ENCODE results near the gene RBM15B. TPM values are rescaled to one million over a fixed set of nuclear protein-coding genes. Genes with fewer than 3 reads are reported as not detected.
"Not testable (repeated sequence)": the region's sequence is repeated elsewhere in the genome, so short reads cannot be mapped to it uniquely, and the experiment has no call there.

RBM15B gene
- total RNA-seq, 1 donor from 2014 or later = 33.0 TPM

- H3K27ac ChIP-seq = no peak overlapping the region
- no peak for TF ChIP-seq CTCF (IDR thresholded peaks at IDR 0.05)
- H3K4me3 ChIP-seq = no peak overlapping the region
- no peaks in the 10 kb centered on the region for H3K4me1 ChIP-seq
- no peaks in the 10 kb centered on the region for H3K9me3 ChIP-seq
- no peaks in the 10 kb centered on the region for H3K27me3 ChIP-seq
- DNase-seq (ENCODE audit: low spot score in 2 of 2) = no peak
- H3K36me3 ChIP-seq = no peaks in the 10 kb centered on the region
- intact Hi-C loops (cut with DNase I) = no loop called here
These were observed 30.3 kb upstream of the RBM15B start for GRCh38 chr3:51360806-51361205.

- intact Hi-C loops (cut with DNase I) = no loop called here
- Histone ChIP-seq H3K4me1 (no peaks in the 10 kb centered on the region), H3K4me3 (no peak overlapping the region), H3K27ac (no peak overlapping the region), H3K27me3 (no peaks in the 10 kb centered on the region), H3K9me3 (no peaks in the 10 kb centered on the region), H3K36me3 (no peaks in the 10 kb centered on the region)
- TF ChIP-seq CTCF (IDR thresholded peaks at IDR 0.05) = no peak
- no peak for DNase-seq (ENCODE audit: low spot score in 2 of 2)
These were observed 29.3 kb upstream of the RBM15B start for GRCh38 chr3:51361746-51362145.

- Histone ChIP-seq H3K36me3 (no peaks in the 10 kb centered on the region), H3K27me3 (no peaks in the 10 kb centered on the region), H3K27ac (no peak overlapping the region), H3K4me3 (no peak overlapping the region), H3K9me3 (no peaks in the 10 kb centered on the region), H3K4me1 (no peaks in the 10 kb centered on the region)
- no peak for DNase-seq (ENCODE audit: low spot score in 2 of 2)
- TF ChIP-seq CTCF (IDR thresholded peaks at IDR 0.05) = no peak
- intact Hi-C loops (cut with DNase I) = no loop called here
These were observed 28.6 kb upstream of the RBM15B start for GRCh38 chr3:51362476-51362875.

- DNase-seq (ENCODE audit: low spot score in 2 of 2); H3K4me1 ChIP-seq; intact Hi-C loops (cut with DNase I); H3K4me3 ChIP-seq; H3K9me3 ChIP-seq; H3K27me3 ChIP-seq; H3K36me3 ChIP-seq; H3K27ac ChIP-seq: not testable (repeated sequence)
These were observed 22.8 kb upstream of the RBM15B start for GRCh38 chr3:51368276-51368675.

GRCh38 chr3:51371943-51372557 is 19.0 kb upstream of the RBM15B start:
- intact Hi-C loops (cut with DNase I) = loop anchor here (1.0 to 10.0 kb wide), 4 partner anchors 105 to 756 kb away; partner anchors contain the start of gene DOCK3

More at GRCh38 chr3:51371943-51372557, 19.0 kb upstream of the RBM15B start:
- Histone ChIP-seq H3K27me3 (no peaks in the 10 kb centered on the region), H3K27ac (no peak overlapping the region), H3K36me3 (no peaks in the 10 kb centered on the region), H3K9me3 (no peaks in the 10 kb centered on the region), H3K4me3 (no peak overlapping the region), H3K4me1 (no peaks in the 10 kb centered on the region)
- peak; percentile 47 to 81 (median 63) for TF ChIP-seq CTCF (IDR thresholded peaks at IDR 0.05)
- DNase-seq (ENCODE audit: low spot score in 2 of 2) = peak in 1 of 2 donors; percentile 75
